Raji (cell line): ENCODE data around the gene AKAP17A.

ENCODE experiments used
- POLR2A ChIP-seq: IDR thresholded peaks from 2 replicates; pipeline ENCODE4 v1.6.1; 2011; ENCODE audit warnings: low read depth, low read length, control low read depth; ENCODE audit not compliant: insufficient read depth

Gene AKAP17A

DNA sequence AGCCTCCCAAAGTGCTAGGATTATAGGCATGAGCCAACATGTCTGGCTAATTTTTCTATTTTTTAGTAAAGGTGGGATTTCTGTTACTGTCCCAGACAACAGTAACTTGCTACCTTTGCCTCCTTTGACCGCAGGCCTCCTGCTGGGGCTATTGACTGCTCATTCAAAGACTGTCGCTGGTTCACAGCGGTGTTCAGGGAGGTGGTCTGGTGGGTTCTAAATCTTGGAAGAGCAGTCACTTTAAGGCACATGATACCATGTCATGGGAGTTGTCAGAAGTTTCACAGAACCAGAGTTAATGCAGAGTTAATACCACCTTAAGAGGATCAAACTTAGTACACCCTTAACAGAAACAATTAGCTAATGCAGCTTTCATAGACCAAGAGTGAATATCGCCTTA lies 27.3 kb downstream of the AKAP17A start:
- no peak for TF ChIP-seq POLR2A

DNA sequence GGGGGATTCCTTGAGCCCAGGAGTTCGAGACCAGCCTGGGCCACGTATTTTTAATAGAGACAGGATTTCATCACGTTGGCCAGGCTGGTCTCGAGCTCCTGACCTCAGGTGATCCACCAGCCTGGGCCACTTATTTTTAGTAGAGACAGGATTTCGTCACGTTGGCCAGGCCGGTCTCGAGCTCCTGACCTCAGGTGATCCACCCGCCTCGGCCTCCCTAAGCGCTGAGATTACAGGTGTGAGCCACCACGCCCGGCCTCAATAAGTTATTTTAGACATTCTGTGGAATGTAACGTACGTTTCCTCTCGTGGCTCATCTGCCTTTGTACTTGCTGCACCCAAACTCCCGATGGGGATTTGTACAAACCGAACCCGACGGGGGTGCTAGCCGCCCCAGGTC lies 32.3 kb downstream of the AKAP17A start:
- no peak for TF ChIP-seq POLR2A

DNA sequence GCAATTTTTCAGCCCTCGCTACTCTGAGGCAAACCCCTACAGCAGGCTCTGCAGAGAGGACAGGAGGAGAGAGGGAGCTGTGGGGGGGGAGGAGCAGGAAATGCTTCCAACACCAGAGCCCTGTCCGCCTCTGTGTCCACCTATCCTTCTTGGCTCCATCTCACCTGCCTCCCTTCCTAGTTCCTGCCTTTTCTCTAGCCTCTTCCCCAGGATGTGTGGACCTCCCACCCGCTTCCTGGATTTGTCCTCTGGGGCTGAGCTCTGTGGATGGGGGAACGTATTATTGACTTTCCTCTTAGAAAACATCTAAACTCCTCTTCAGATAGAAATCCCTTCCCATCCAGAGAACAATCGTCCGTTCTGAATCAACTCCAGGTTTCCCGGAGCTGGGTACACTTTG lies 37.8 kb downstream of the AKAP17A start:
- no peak for TF ChIP-seq POLR2A

DNA sequence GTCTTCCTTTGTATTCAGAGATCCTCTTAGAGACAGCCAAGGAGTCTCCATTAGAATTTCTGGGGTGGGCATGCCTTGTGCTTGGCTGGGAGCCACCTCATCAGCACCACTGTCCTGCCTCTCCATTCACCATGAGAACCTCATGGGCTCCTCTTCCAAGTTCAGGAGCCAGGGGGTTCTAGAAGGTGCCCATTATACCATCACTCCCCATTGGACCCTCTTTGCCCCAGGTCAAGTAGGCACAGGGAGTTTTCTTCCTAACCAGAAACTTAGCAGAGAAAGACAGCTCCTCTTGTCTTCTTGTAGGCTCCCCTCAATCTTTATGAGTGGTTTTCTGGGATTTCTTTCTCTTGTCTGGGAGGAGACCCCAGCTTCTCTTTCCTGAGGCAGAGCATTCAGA lies 54.6 kb downstream of the AKAP17A start:
- no peak for TF ChIP-seq POLR2A

DNA sequence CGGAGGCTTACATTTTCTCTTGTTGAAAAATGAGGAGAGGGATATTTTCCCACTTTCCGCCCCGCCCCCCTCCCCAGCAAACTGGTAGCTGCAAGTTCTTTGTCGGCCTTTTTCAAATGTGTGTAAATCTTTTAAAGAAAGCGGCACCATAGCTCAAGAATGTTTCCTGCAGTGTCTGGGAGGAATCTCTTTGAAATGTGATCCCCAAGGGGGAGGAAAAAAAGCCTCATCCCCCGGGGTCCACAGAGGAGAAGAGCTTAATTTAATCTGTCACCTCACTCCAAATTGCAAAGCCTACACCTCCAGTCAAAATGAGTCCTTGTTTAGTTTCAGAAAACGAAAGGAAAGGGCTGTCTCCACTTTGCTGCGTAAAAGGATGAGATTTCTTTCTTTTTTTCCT lies 58.2 kb downstream of the AKAP17A start:
- no peak for TF ChIP-seq POLR2A
